ENCODE measurements around the gene PLEKHG7. TPM values are rescaled to one million over a fixed set of nuclear protein-coding genes. Genes with fewer than 3 reads are reported as not detected.

Gene PLEKHG7
- total and polyA plus RNA-seq, 2 experiments from 2014 or later = not detected

DNA sequence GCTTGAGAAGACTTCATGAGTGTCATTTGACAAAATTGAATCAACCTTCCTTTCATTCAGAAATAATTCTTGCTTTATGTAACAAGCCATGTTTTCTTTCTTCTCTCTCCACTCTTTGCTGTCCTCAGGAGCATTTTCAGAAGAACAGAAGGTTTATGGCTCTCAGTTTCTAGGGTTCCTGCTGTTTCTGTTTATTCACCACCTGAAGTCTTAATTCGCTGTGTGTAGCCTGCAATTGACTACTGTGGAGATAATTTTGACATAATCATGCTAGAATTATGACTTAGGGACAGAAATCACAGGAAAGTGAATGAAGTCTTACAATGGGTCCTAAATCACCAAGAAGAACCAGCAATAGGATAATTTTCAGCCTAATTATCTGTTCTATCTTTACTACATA lies 7.2 kb upstream of the PLEKHG7 start:
- Histone ChIP-seq H3K4me1 (ENCODE audit: low read depth) (no peaks in the 10 kb centered on the region), H3K36me3 (no peaks in the 10 kb centered on the region), H3K27me3 (no peaks in the 10 kb centered on the region), H3K4me3 (no peak overlapping the region), H3K9me3 (ENCODE audit: low read depth) (no peaks in the 10 kb centered on the region), H3K27ac (no peak overlapping the region)
- TF ChIP-seq, protein P1, sequence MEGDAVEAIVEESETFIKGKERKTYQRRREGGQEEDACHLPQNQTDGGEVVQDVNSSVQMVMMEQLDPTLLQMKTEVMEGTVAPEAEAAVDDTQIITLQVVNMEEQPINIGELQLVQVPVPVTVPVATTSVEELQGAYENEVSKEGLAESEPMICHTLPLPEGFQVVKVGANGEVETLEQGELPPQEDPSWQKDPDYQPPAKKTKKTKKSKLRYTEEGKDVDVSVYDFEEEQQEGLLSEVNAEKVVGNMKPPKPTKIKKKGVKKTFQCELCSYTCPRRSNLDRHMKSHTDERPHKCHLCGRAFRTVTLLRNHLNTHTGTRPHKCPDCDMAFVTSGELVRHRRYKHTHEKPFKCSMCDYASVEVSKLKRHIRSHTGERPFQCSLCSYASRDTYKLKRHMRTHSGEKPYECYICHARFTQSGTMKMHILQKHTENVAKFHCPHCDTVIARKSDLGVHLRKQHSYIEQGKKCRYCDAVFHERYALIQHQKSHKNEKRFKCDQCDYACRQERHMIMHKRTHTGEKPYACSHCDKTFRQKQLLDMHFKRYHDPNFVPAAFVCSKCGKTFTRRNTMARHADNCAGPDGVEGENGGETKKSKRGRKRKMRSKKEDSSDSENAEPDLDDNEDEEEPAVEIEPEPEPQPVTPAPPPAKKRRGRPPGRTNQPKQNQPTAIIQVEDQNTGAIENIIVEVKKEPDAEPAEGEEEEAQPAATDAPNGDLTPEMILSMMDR (IDR thresholded peaks at IDR 0.05; ENCODE audit: low read depth, low read length) = no peak
- DNase-seq (ENCODE audit: low read depth in 1 of 2, low spot score in 1 of 2) = no peak

DNA sequence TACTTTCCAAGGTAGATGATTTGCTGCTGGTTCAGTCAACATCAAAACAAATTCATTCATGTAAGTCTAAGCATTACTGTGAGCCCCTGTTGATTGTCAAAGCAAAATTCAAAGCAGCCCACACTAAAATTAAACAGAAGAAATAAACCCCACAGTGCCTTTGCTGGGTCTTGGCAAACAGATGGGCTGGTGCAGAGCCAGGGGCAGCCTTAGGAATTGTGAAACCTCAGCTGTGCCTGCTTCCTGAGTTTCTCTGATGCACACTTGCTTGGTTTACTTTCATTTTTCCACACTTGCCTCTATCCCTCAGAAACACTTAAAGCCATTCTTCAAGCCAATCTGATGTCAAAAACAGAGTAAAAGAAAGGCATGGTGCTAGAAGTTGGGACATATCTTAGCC lies 6.6 kb upstream of the PLEKHG7 start:
- no peaks in the 10 kb centered on the region for H3K27me3 ChIP-seq
- H3K36me3 ChIP-seq = no peaks in the 10 kb centered on the region
- H3K9me3 ChIP-seq (ENCODE audit: low read depth) = no peaks in the 10 kb centered on the region
- DNase-seq (ENCODE audit: low read depth in 1 of 2, low spot score in 1 of 2) = peak in 1 of 2 donors; percentile 85
- TF ChIP-seq, protein P1 (IDR thresholded peaks at IDR 0.05; ENCODE audit: low read depth, low read length) = no peak
- no peak overlapping the region for H3K27ac ChIP-seq
- H3K4me3 ChIP-seq = no peak overlapping the region
- no peaks in the 10 kb centered on the region for H3K4me1 ChIP-seq (ENCODE audit: low read depth)

DNA sequence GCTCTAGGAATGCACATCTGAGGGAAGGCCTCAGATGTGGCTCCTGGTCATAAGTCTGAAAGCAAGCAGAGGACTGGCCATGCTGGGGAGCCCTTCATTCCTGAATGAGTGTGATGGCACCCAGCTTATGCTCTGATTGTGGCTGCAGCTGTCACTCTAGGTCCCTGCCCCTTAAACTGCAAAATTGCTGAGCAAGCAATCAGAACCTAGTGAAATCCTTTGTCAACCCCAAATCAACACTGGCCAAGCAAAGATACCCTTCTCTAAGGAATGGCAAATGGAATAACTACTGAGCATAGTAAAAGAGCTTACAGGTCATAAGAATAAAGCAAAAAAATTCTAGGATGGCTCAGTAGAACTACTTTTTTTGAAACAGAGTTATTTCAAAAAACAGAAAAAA lies 4.3 kb upstream of the PLEKHG7 start:
- no peak overlapping the region for H3K4me3 ChIP-seq
- H3K36me3 ChIP-seq = no peaks in the 10 kb centered on the region
- TF ChIP-seq, protein P1 (IDR thresholded peaks at IDR 0.05; ENCODE audit: low read depth, low read length) = no peak
- no peak for DNase-seq (ENCODE audit: low read depth in 1 of 2, low spot score in 1 of 2)
- no peaks in the 10 kb centered on the region for H3K27me3 ChIP-seq
- H3K4me1 ChIP-seq (ENCODE audit: low read depth) = no peaks in the 10 kb centered on the region
- no peak overlapping the region for H3K27ac ChIP-seq
- no peaks in the 10 kb centered on the region for H3K9me3 ChIP-seq (ENCODE audit: low read depth)

DNA sequence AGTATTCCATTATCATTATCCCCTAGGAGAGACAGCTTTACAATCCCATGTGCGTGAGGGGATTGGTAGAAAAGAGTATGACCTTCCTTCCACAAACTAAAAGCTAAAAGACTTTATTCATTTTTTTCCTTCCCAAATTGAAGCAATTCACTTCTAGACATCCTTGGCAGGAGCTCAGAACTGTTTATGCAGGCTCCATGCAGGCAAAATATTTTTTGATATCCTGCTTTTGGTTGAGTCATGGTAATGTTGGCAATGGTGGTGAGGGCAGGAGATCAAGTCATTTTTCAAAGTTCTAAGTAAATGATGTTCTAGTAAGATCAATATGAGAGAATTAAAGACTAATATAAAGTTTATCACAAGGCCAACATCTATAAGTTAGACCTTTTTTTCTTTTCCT lies 1.3 kb upstream of the PLEKHG7 start:
- TF ChIP-seq, protein P1 (IDR thresholded peaks at IDR 0.05; ENCODE audit: low read depth, low read length) = no peak
- no peaks in the 10 kb centered on the region for H3K4me1 ChIP-seq (ENCODE audit: low read depth)
- peak in 1 of 2 donors; percentile 16 for DNase-seq (ENCODE audit: low read depth in 1 of 2, low spot score in 1 of 2)
- H3K9me3 ChIP-seq (ENCODE audit: low read depth) = no peaks in the 10 kb centered on the region
- no peak overlapping the region for H3K4me3 ChIP-seq
- H3K27ac ChIP-seq = no peak overlapping the region
- H3K27me3 ChIP-seq = no peaks in the 10 kb centered on the region
- no peaks in the 10 kb centered on the region for H3K36me3 ChIP-seq

DNA sequence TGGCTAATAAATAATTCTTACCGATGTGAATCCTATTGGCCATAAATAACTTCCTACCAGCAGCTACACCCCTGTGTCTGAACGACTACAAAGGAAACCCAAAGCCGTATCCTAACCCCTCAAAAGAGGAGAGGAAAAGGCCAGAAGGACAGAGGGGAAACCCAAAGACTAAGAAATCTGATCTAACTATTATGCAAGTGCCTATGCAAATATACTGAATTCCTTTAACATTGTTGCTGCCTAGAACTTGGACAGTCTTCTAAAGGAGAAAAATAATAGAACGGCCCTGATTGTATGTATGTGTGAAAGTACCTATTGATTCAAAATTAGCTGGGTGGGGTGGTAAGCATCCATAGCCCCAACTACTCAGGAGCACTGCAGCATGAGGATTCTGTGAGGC lies 997 bp downstream of the PLEKHG7 start:
- no peak for DNase-seq (ENCODE audit: low read depth in 1 of 2, low spot score in 1 of 2)
- Histone ChIP-seq H3K27me3 (no peaks in the 10 kb centered on the region), H3K36me3 (no peaks in the 10 kb centered on the region), H3K4me1 (ENCODE audit: low read depth) (no peaks in the 10 kb centered on the region), H3K4me3 (no peak overlapping the region), H3K9me3 (ENCODE audit: low read depth) (no peaks in the 10 kb centered on the region), H3K27ac (no peak overlapping the region)
- TF ChIP-seq, protein P1 (IDR thresholded peaks at IDR 0.05; ENCODE audit: low read depth, low read length) = no peak

DNA sequence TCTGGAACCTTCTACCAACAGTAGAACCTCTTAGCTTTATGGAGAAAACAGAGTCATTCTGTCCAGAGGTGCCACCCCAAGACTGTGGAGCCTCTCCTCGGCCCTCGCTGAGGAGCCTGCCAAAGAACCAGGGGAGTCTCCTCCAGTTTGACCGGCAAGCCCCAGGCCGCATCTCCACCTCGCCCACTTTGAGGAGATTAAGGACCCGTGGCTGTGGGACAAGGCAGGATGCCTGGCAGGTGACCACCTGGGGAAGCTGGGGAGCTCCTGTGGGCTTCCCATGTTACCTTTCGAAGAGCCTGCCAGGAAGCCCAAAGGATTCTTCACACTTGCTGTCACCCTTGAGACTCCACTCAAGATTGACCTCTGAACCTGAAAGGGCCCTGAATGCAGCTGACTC lies 3.8 kb downstream of the PLEKHG7 start:
- Histone ChIP-seq H3K4me3 (no peak overlapping the region), H3K27me3 (no peaks in the 10 kb centered on the region), H3K4me1 (ENCODE audit: low read depth) (no peaks in the 10 kb centered on the region), H3K27ac (no peak overlapping the region), H3K9me3 (ENCODE audit: low read depth) (no peaks in the 10 kb centered on the region), H3K36me3 (no peaks in the 10 kb centered on the region)
- no peak for DNase-seq (ENCODE audit: low read depth in 1 of 2, low spot score in 1 of 2)
- TF ChIP-seq, protein P1 (IDR thresholded peaks at IDR 0.05; ENCODE audit: low read depth, low read length) = no peak

Measured in cardiac muscle cell (in vitro differentiated cells and primary cell).